ENCODE measurements around the gene KCNJ9.

DNA sequence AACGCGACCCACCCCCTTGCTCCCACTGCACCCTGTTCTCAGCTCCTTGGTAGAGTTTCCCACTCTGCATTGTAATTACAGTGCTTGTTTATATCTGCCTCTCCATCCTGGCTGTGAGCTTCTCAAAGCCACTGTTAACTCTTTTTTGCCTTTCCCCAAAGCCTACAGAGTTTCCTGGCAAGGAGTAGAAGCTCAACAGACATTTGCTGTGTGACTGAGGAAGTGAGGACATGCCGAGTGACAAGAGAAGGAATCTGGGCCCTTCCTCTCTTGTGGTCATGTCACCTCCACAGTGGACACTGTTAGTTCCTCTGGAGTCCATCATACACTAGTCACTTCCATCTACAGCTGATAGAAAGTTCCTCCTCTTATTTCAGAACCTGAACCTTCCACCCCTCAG, 23.1 kb downstream of the KCNJ9 start:
- TF ChIP-seq JUND (IDR thresholded peaks at IDR 0.05) = no peak
- no peak for TF ChIP-seq POLR2A (IDR thresholded peaks at IDR 0.05; ENCODE audit: borderline replicate concordance, extremely low read depth, insufficient read depth, insufficient read length)
